DMS153 treated with DMSO at 0.1 percent for 48 hours (cell line): Measurements from ENCODE around the gene ATXN2.
"Not testable (repeated sequence)": the region's sequence is repeated elsewhere in the genome, so short reads cannot be mapped to it uniquely, and the experiment has no call there.

Experiments
- DNase-seq: peaks from one replicate; lab custom pipeline; 2025; ENCODE audit not compliant: unreplicated experiment; lab: John Stamatoyannopoulos, UW

ATXN2 gene

DNA sequence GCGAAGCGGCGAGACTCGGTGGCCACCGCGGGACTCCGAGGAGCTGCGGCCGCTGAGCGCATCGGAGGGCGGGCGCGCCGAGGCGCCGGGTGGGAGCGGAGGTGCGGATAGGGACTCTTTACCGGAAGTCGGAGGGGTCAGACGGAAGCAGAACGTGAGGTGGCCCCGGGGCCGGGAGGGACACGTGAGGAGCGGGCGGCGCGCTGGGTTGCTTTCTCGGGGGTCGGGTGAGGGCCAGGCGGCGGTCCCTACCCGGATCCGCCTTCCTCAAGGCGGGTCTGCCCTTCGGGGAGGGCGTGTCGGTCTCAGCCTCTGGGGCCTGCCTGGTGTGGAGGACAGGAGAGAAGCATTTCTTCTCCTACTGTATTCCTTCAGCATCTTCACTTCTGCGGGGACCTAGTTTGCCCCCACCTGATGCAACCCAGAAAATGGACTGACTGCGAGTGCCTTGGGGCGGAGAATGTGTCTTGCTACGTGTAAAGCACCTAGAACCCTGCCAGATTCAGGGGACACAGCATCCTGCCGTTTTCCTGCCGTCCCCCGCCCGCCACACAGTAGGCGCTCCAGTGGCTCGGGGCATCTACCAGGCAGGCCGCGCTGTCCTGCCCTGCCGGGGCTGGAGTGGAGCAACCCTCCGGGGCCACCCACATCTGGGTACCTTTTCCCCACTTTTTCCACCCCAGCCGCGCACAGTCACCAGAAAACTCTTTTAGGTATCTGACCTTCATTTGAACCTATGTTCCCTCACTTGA is 514 bp upstream of the ATXN2 start:
- peak; percentile 64 for DNase-seq

DNA sequence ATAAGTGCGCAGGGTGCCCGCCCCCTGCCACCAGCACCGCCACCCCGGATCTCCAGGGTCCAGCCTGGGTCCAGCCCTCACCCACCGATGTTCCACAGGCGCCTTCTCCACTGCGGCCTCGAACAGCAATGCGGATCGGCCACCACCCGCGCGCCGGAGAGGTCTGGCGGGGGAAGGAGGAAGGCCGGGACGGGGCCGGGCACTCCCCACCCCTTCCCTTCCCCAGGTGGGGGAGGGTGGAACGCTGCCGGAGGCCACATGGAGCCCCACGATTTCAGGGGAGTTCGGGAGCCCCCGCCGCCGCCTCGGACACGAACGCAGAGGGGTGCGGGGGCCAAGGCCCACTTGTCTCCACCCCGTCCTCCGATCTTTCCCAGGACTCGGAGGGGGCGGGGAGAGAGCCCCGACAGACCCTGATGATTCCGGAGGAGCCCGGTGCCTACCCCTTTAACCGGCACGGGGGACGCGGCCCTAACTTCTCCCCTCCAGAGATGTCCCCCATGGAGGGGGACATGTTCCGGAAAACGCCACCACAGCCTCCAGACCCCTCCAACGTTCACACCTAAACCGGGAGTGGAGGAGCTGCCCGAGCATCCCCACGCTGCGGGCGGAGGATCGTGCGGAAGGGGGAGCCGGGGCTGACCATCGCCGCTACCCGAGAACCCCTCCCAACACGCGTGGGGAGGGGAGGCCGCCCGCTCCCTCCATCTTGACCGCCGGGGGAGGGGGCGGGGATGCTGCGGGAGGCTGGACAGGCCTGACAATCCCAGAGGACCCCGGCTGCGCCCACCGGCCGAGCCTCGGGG is 1.1 kb downstream of the ATXN2 start:
- no peak for DNase-seq

DNA sequence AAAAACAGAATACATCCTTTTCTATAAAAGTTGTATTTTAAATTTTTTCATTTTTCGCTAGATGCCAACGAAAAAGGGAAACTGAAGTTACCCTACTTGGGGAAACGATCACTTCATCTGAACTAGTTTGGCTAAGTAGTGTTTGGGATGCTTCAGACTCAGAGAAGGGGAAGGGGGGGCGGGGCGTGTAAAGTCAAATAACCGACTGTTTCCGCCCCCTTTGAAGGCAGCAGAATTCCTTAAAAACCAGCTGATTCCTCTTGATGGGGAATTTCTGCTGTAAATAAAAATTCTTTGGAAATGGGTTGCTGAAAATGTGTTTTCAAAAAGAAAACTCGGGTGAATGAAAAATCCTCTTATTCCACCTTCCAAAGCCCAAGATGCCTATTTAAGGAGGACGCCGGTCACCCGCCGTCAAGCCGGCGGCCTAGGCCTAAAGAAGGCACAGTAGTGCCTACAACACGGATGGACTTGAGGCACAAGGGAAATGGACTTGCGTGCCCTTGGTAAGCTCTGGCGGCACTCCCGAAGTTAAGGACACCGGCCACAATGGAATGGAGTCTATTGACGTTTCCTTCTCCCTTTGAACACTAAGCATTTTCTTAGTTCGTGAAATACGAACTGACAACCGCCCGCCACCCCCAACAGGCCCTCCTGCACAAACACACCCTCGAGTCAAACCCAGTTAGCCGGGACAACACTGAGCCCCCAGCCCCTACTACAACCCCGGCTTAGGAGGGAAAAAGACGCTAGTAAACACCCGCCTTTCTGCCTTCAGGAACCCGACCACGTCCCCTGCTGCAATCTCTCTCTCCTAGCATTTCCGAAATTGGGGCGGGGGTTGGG is 1.9 kb downstream of the ATXN2 start:
- peak; percentile 8 for DNase-seq

DNA sequence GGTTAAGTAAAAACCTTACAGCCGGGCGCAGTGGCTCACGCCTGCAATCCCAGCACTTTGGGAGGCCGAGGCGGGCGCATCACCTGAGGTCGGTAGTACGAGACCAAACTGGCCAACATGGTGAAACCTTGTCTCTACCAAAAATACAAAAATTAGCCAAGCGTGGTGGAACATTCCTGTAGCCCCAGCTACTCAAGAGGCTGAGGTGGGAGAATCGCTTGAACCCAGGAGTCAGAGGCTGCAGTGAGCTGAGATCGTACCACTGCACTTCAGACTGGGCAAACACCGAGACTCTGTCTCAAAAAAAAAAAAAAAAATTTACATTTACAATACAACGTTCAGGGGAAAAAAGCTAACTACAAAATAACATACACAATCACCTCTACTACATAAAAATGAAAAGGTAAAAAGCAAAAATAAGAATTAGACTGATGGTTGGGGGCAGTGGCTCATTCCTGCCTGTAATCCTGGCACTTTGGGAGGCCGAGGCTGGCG is 3.7 kb downstream of the ATXN2 start:
- not testable (repeated sequence) for DNase-seq

DNA sequence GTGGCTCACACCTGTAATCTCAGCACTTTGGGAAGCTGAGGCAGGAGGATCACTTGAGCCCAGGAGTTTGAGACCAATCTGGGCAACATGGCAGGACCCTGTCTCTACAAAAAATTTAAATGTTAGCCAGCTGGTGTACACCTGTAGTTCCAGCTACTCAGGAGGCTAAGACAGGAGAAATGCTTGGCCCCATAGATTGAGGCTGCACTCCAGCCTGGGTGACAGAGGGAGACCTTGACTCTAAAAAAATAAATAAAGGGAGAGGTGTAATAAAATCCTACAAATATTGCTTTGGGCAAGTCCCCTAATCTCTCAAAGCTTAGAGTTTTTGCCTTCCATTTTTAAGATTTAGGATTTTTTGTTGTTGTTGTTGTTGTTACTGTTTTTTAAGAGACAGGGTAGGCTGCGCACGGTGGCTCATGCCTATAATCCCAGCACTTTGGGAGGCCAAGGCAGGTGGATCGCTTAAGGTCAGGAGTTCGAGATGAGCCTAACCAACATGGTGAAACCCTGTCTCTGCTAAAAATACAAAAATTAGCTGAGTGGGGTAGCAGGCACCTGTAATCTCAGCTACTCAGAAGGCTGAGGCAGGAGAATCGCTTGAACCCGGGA is 7.6 kb downstream of the ATXN2 start:
- DNase-seq: not testable (repeated sequence)

DNA sequence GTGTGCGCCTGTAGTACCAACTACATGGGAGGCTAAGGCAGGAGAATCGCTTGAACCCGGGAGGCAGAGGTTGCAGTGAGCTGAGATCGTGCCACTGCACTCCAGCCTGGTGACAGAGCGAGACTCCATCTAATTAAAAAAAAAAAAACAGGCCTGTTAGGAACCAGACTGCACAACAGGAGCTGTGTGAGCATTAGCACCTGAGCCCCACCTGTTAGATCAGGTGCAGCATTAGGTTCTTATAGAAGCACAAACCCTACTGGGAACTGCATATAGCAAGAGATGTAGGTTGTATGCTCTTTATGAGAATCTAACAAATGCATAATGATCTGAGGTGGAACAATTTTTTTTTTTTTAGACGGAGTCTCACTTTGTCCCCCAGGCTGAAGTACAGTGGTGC is 8.6 kb downstream of the ATXN2 start:
- DNase-seq: no peak

DNA sequence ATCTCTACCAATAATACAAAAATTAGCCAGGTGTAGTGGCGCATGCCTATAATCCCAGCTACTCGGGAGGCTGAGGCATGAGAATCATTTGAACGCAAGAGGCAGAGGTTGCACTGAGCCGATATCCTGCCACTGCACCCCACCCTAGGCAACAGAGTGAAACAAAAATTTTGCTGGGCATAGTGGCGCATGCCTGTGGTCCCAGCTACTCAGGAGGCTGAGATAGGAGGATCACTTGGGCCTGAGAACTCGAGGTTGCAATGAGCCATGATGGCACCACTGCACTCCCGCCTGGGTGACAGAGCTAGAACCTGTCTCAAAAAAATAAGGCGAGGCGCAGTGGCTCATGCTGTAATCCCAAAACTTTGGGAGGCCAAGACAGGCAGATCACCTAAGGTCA is 9.5 kb downstream of the ATXN2 start:
- no peak for DNase-seq

DNA sequence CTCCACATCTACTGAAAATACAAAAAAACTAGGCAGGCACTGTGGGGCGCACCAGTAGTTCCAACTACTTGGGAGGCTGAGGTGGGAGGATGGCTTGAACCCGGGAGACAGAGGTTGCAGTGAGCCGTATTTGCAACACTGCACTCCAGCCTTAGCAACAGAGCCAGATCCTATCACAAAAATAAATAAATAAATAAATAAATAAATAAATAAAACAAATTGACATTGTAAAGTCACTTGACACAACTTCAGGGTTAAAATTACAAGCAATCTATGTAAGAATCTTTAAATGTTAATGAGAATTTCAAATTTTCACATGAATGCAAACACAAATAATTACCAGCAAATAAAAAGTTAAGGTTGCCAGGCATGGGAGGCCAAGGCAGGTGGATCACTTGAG is 11.1 kb downstream of the ATXN2 start:
- no peak for DNase-seq

DNA sequence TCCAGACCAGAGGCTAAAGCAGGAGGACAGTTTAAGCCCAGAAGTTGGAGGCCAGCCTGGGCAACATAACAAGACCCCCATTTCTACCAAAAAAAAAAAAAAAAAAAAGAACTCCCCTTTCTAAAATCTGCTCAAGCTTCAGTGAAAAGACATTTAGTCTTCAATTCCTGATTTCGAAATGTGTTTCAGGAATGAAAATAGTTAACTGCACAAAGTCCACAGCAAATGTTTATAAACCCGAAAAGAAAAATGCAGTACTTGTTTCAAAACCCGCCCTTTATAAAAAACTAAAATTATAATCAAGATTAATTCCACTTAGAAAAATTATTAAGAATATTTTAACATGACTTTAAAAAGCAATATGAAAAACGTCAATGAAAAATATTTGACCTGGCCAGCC is 12.1 kb downstream of the ATXN2 start:
- no peak for DNase-seq

DNA sequence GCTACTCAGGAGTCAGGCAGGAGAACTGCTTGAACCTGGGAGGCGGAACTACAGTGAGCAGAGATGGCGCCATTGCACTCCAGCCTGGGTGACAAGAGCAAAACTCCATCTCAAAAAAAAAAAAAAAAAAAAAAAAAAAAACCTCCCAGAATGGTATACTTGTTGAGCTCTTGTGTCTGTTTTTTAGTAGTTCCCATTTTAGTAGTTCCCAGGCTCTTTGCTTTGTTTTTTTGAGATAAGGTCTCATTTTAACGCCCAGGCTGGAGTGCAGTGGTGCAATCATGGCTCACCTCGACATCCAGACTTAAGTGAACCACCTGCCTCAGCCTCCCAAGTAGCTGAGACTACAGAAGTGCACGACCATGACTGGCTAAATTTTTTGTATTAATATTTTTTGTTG is 13.4 kb downstream of the ATXN2 start:
- no peak for DNase-seq

DNA sequence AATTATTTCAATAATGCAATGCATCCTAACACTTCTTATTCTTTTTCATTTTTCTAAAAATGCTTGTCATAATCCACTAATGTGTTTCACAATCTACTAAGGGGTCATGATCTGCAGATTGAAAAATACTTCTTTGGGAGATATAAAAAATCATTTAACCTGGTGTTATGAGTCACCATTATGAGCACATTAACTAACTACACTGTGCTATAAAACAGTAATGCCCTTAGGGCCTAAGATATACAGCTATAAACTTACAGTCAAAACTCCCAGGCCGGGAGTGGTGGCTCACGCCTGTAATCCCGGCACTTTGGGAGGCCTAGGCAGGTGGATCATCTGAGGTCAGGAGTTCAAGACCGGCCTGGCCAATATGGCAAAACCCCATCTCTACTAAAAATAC is 14.2 kb downstream of the ATXN2 start:
- DNase-seq: no peak

DNA sequence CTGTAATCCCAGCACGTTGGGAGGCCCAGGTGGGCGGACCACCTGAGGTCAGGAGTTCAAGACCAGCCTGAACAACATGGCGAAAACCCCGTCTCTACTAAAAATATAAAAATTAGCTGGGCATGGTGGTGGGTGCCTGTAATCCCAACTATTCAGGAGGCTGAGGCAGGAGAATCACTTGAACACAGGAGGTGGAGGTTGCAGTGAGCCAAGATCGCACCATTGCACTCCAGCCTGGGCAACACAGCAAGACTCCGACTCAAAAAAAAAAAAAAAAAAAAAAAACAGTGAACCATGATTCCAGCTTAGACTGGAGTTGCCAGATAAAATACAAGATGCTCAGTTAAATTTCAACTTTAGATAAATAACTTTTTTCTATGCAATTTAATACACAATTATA is 15.6 kb downstream of the ATXN2 start:
- DNase-seq: not testable (repeated sequence)

DNA sequence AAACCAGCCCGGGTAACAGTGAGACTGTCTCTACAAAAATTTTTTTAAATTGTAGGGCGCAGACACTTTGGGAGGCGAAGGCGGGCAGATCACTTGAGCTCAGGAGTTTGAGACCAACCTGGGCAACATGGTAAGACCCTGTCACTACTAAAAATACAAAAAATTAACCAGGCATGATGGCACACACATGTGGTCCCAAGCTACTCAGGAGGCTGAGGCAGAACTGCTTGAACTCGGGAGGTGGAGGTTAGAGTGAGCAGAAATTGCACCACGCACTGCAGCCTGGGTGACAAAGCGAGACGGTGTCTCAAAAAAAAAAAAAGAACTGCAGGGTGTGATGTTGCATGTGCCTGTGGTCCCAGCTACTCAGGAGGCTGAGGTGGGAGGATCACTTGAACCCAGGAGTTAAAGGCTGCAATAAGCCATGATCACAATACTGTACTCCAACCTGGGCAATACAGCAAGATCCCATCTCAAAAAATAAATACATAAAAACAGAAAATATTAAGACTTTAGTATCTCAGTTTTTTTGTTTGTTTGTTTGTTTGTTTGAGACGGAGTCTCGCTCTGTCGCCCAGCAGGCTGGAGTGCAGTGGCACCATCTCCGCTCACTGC is 16.9 kb downstream of the ATXN2 start:
- no peak for DNase-seq

DNA sequence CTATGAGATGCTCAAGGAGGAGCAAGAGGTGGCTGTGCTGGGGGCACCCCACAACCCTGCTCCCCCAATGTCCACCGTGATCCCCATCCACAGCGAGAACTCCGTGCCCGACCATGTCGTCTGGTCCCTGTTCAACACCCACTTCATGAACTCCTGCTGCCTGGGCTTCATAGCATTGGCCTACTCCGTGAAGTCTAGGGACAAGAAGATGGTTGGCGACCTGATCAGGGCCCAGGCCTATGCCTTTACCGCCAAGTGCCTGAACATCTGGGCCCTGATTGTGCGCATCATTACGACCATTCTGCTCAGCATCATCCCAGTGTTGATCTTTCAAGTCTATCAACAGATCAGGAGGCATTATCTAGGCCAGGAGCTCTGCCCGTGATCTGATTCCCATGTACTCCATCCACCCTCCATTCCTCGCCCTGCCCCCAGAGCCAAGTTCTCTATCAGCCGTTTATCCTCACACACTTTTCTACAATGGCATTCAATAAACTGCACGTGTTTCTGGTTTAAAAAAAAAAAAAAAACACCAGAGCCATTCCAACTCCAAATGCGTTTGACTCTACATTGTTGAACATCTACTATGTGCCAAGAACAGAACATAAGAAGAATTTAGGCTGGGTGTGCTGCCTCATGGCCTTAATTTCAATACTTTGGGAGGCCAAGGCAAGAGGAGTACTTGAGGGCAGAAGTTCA is 17.5 kb downstream of the ATXN2 start:
- DNase-seq: no peak

DNA sequence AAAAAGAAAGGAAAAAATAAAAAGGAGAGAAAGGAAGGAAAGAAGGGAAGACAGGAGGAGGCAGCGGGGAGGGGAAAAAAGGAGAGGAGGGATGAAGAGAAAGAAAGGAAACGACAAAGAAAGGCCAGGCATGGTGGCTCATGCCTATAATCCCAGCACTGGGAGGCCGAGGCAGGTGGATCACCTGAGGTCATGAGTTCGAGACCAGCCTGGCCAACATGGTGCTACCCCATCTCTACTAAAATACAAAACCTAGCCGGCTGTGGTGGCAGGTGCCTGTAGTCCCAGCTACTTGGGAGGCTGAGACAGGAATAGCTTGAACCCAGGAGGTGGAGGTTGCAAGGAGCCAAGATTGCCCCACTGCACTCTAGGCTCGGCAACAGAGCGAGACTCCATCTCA is 18.4 kb downstream of the ATXN2 start:
- DNase-seq: no peak

DNA sequence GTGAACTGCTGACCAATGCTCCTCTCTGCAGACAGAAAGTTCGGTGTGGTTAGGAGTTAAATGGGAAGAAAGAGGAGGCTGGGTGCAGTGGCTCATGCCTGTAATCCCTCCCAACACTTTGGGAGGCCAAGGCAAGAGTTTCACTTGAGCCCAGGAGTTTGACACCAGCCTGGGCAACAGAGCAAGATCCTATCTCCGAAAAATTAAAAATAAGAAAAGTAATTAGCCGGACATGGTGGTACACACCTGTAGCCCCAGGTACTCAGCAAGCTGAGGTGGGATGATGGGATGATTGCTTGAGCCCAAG is 19.0 kb downstream of the ATXN2 start:
- DNase-seq: no peak

DNA sequence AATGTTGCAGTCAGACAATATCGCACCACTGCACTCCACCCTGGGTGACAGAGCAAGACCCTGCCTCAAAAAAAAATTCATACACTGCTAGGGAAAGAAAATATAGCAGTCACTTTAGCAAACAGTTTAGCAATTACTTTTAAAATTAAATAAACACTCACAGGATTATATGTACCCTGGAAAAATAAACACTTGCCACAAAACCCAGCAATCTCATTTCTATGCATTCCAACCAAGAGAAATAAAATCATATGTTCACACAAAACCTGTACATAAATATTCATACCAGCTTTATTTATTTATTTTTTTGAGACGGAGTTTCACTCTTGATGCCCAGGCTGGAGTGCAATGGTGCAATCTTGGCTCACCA is 20.2 kb downstream of the ATXN2 start:
- no peak for DNase-seq

DNA sequence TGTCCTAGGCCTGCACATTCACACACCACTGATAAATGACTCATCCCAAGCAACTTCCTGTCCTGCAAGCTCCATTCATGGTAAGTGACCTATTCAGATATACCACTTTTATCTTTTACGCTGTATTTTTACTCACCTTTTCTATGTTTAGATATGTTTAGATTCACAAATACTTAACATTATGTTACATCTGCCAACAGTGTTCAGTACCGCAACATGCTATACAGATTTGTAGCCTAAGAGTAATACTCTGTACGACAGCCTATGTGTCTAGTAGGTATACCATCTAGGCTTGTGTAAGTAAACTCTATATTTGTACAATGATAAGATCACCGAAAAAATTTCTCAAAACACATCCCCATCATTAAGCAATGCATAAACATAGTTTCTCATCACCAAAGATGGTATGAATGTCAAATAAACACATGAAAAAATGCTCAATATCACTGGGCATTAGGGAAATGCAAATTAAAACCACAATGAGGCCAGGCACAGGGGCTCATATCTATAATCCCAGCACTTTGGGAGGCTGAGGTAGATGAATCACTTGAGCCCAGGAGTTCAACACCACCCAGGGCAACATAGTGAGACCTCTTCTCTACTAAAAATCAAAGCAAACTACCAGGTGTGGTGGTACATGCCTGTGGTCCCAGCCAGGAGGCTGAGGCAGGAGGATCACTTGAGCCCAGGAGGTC is 20.7 kb downstream of the ATXN2 start:
- no peak for DNase-seq

DNA sequence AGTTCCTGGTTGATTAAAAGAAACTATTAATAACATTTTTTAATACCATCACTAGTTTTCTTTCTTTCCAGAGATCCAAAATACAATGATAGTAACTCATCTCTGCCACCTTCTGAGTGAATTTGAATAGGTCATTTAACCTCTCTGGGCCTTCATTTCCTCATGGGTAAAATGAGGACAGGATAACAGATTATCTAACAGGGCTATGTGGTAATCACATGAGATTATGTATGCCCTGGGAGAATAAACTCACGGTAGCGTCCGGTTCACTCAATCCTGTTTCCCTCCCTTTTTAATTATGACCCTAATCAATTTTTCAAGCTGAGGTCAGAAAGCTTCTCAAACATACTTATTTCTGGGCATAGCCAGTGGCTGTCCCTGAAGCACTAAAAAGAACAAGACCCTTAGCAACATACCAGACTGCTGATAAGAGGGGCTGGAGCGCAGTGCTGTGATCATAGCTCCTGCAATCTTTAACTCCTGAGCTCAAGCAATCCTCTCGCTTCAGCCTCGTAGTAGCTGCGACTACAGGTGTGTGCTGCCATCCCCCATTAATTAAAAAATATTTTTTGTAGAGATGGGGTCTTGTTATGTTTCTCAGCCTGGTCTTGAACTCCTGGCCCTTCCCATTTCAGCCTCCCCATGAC is 24.2 kb downstream of the ATXN2 start:
- DNase-seq: no peak
